ENCODE data around the gene HAUS2.

Gene HAUS2

GRCh38 chr15:42591238-42591934 lies 42.7 kb downstream of the HAUS2 start:
- WGBS: over 99% methylated on average over 7 of the region's 10 CpGs
- DNase-seq: peak; percentile 43
- Histone ChIP-seq H3K23ac (ENCODE audit: low read length in 2 of 2) (no peak overlapping the region), H3K36me3 (ENCODE audit: control insufficient read depth in 1 of 2, insufficient read depth in 2 of 2, low read depth in 1 of 2, low read length in 2 of 2) (peaks cover 2% of the 10 kb centered on the region in 2 experiments), H3K18ac (ENCODE audit: low read depth in 1 of 2, low read length in 2 of 2) (no peak overlapping the region), H4K8ac (ENCODE audit: low read length) (no peak overlapping the region), H3K14ac (ENCODE audit: low read length in 2 of 2) (no peak overlapping the region), H2AFZ (ENCODE audit: low read depth, low read length) (no peak overlapping the region), H3K79me1 (replicated peaks; ENCODE audit: low read length, poor library complexity, severe bottlenecking) (peaks cover 21% of the 10 kb centered on the region), H3K4ac (ENCODE audit: low read depth in 1 of 2, low read length in 2 of 2) (no peak overlapping the region), H3K4me2 (ENCODE audit: low read length, poor library complexity, severe bottlenecking) (no peak overlapping the region), H2BK5ac (ENCODE audit: low read depth, low read length, poor library complexity, severe bottlenecking) (no peak overlapping the region), H3K27ac (ENCODE audit: low read length, poor library complexity, severe bottlenecking) (no peak overlapping the region), H3K4me3 (ENCODE audit: insufficient read depth in 1 of 2, low read depth in 1 of 2, low read length in 2 of 2) (no peak overlapping the region), H2BK120ac (ENCODE audit: low read depth, low read length) (no peak overlapping the region), H2BK15ac (ENCODE audit: low read depth, poor library complexity, severe bottlenecking) (no peak overlapping the region), H3K9me3 (ENCODE audit: control insufficient read depth, low read length) (no peaks in the 10 kb centered on the region), H2AK5ac (ENCODE audit: low read length, severe bottlenecking) (no peak overlapping the region), H3K4me1 (ENCODE audit: control insufficient read depth, insufficient read depth, low read depth, low read length) (no peaks in the 10 kb centered on the region), H2BK12ac (ENCODE audit: low read length in 2 of 2) (no peak overlapping the region), H3K9ac (ENCODE audit: low read length) (no peak overlapping the region), H3K27me3 (ENCODE audit: control insufficient read depth in 1 of 2, insufficient read depth in 1 of 2, low read length in 2 of 2) (no peaks in the 10 kb centered on the region), H4K91ac (ENCODE audit: low read length) (no peak overlapping the region)

- Histone ChIP-seq H4K91ac (ENCODE audit: low read length) (no peak overlapping the region), H3K9me3 (ENCODE audit: control insufficient read depth, low read length) (no peaks in the 10 kb centered on the region), H2BK15ac (ENCODE audit: low read depth, poor library complexity, severe bottlenecking) (no peak overlapping the region), H3K14ac (ENCODE audit: low read length in 2 of 2) (no peak overlapping the region), H3K4me2 (ENCODE audit: low read length, poor library complexity, severe bottlenecking) (no peak overlapping the region), H3K4ac (ENCODE audit: low read depth in 1 of 2, low read length in 2 of 2) (no peak overlapping the region), H3K27me3 (ENCODE audit: control insufficient read depth in 1 of 2, insufficient read depth in 1 of 2, low read length in 2 of 2) (no peaks in the 10 kb centered on the region), H4K8ac (ENCODE audit: low read length) (no peak overlapping the region), H2AFZ (ENCODE audit: low read depth, low read length) (no peak overlapping the region), H2BK5ac (ENCODE audit: low read depth, low read length, poor library complexity, severe bottlenecking) (no peak overlapping the region), H3K79me1 (replicated peaks; ENCODE audit: low read length, poor library complexity, severe bottlenecking) (peaks cover 24% of the 10 kb centered on the region), H2BK120ac (ENCODE audit: low read depth, low read length) (no peak overlapping the region), H3K18ac (ENCODE audit: low read depth in 1 of 2, low read length in 2 of 2) (no peak overlapping the region), H2AK5ac (ENCODE audit: low read length, severe bottlenecking) (no peak overlapping the region), H2BK12ac (ENCODE audit: low read length in 2 of 2) (no peak overlapping the region), H3K23ac (ENCODE audit: low read length in 2 of 2) (no peak overlapping the region), H3K36me3 (ENCODE audit: control insufficient read depth in 1 of 2, insufficient read depth in 2 of 2, low read depth in 1 of 2, low read length in 2 of 2) (peaks cover 0 to 2% of the 10 kb centered on the region in 2 experiments), H3K27ac (ENCODE audit: low read length, poor library complexity, severe bottlenecking) (no peak overlapping the region), H3K4me3 (ENCODE audit: insufficient read depth in 1 of 2, low read depth in 1 of 2, low read length in 2 of 2) (peak overlapping the region in 1 of 2 experiments; percentile 45), H3K9ac (ENCODE audit: low read length) (peak overlapping the region; percentile 85), H3K4me1 (ENCODE audit: control insufficient read depth, insufficient read depth, low read depth, low read length) (no peaks in the 10 kb centered on the region)
- DNase-seq: no peak
- 98% methylated on average over 3 of the region's 3 CpGs for WGBS
Measured at GRCh38 chr15:42592716-42593115, 44.1 kb downstream of the HAUS2 start.

DNA sequence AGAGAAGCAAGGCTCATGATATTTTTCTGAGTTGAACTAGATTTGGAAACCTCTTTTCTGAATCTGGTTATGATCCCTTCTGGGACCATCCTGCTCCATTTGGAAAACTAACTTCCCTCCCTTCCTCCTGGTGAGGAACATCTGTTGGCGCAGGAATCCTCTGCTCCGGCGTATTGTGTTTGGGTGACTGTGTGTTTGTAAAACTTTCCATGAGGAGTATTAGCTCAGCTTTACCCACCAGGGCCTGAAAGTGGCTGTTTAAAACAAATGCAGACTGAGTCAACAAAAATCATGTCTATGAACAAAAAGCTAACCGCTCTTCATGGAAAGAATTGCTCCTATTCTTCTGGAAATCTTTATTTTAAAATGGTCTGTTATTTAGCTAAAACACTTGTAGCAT lies 44.5 kb downstream of the HAUS2 start:
- Histone ChIP-seq H2BK120ac (ENCODE audit: low read depth, low read length) (no peak overlapping the region), H4K91ac (ENCODE audit: low read length) (no peak overlapping the region), H3K4me2 (ENCODE audit: low read length, poor library complexity, severe bottlenecking) (no peak overlapping the region), H3K4ac (ENCODE audit: low read depth in 1 of 2, low read length in 2 of 2) (no peak overlapping the region), H4K8ac (ENCODE audit: low read length) (no peak overlapping the region), H3K9me3 (ENCODE audit: control insufficient read depth, low read length) (no peaks in the 10 kb centered on the region), H3K4me1 (ENCODE audit: control insufficient read depth, insufficient read depth, low read depth, low read length) (no peaks in the 10 kb centered on the region), H2BK12ac (ENCODE audit: low read length in 2 of 2) (no peak overlapping the region), H3K36me3 (ENCODE audit: control insufficient read depth in 1 of 2, insufficient read depth in 2 of 2, low read depth in 1 of 2, low read length in 2 of 2) (peaks cover 0 to 2% of the 10 kb centered on the region in 2 experiments), H3K27ac (ENCODE audit: low read length, poor library complexity, severe bottlenecking) (no peak overlapping the region), H3K79me1 (replicated peaks; ENCODE audit: low read length, poor library complexity, severe bottlenecking) (peaks cover 22% of the 10 kb centered on the region), H2BK15ac (ENCODE audit: low read depth, poor library complexity, severe bottlenecking) (no peak overlapping the region), H2AFZ (ENCODE audit: low read depth, low read length) (no peak overlapping the region), H2BK5ac (ENCODE audit: low read depth, low read length, poor library complexity, severe bottlenecking) (no peak overlapping the region), H3K18ac (ENCODE audit: low read depth in 1 of 2, low read length in 2 of 2) (no peak overlapping the region), H3K23ac (ENCODE audit: low read length in 2 of 2) (no peak overlapping the region), H3K27me3 (ENCODE audit: control insufficient read depth in 1 of 2, insufficient read depth in 1 of 2, low read length in 2 of 2) (no peaks in the 10 kb centered on the region), H3K14ac (ENCODE audit: low read length in 2 of 2) (no peak overlapping the region), H3K9ac (ENCODE audit: low read length) (peak overlapping the region; percentile 85), H2AK5ac (ENCODE audit: low read length, severe bottlenecking) (no peak overlapping the region), H3K4me3 (ENCODE audit: insufficient read depth in 1 of 2, low read depth in 1 of 2, low read length in 2 of 2) (peak overlapping the region in 1 of 2 experiments; percentile 45)
- no CpG with 5 or more reads among the region's 4 CpGs for WGBS
- peak; percentile 45 for DNase-seq

- Histone ChIP-seq H3K9me3 (ENCODE audit: control insufficient read depth, low read length) (no peaks in the 10 kb centered on the region), H4K8ac (ENCODE audit: low read length) (no peak overlapping the region), H4K91ac (ENCODE audit: low read length) (no peak overlapping the region), H3K27me3 (ENCODE audit: control insufficient read depth in 1 of 2, insufficient read depth in 1 of 2, low read length in 2 of 2) (no peaks in the 10 kb centered on the region), H2AK5ac (ENCODE audit: low read length, severe bottlenecking) (no peak overlapping the region), H2AFZ (ENCODE audit: low read depth, low read length) (no peak overlapping the region), H3K4me3 (ENCODE audit: insufficient read depth in 1 of 2, low read depth in 1 of 2, low read length in 2 of 2) (no peak overlapping the region), H2BK120ac (ENCODE audit: low read depth, low read length) (no peak overlapping the region), H3K4ac (ENCODE audit: low read depth in 1 of 2, low read length in 2 of 2) (no peak overlapping the region), H3K79me1 (replicated peaks; ENCODE audit: low read length, poor library complexity, severe bottlenecking) (peaks cover 19% of the 10 kb centered on the region), H3K18ac (ENCODE audit: low read depth in 1 of 2, low read length in 2 of 2) (no peak overlapping the region), H3K14ac (ENCODE audit: low read length in 2 of 2) (no peak overlapping the region), H3K27ac (ENCODE audit: low read length, poor library complexity, severe bottlenecking) (no peak overlapping the region), H2BK5ac (ENCODE audit: low read depth, low read length, poor library complexity, severe bottlenecking) (no peak overlapping the region), H2BK12ac (ENCODE audit: low read length in 2 of 2) (no peak overlapping the region), H3K4me2 (ENCODE audit: low read length, poor library complexity, severe bottlenecking) (no peak overlapping the region), H2BK15ac (ENCODE audit: low read depth, poor library complexity, severe bottlenecking) (no peak overlapping the region), H3K36me3 (ENCODE audit: control insufficient read depth in 1 of 2, insufficient read depth in 2 of 2, low read depth in 1 of 2, low read length in 2 of 2) (peaks cover 0 to 2% of the 10 kb centered on the region in 2 experiments), H3K4me1 (ENCODE audit: control insufficient read depth, insufficient read depth, low read depth, low read length) (no peaks in the 10 kb centered on the region), H3K23ac (ENCODE audit: low read length in 2 of 2) (no peak overlapping the region), H3K9ac (ENCODE audit: low read length) (peak overlapping the region; percentile 85)
- no peak for DNase-seq
- WGBS: over 99% methylated on average over 4 of the region's 5 CpGs
Measured at GRCh38 chr15:42594095-42594494, 45.5 kb downstream of the HAUS2 start.

Measured in mesenchymal stem cell (in vitro differentiated cells and primary cell).